HepG2 (cell line): ENCODE results near the gene ATG4D. TPM values are rescaled to one million over a fixed set of nuclear protein-coding genes. Genes with fewer than 3 reads are reported as not detected.

Experiments used
- ATAC-seq: fragments of 200-7000 bp; cut with Tn5 transposase; 3 replicates; pipeline ENCODE4 v1.9.1; 2020; ENCODE audit warnings: mild to moderate bottlenecking, moderate library complexity
- Bru-seq: library from RNA; stranded (reverse); fragments of 400-500 nt; gene quantifications from one replicate; lab custom pipeline; 2021; lab: Mats Ljungman, UMichigan
- BruChase-seq, 2 experiments: library from RNA; stranded (reverse); fragments of 400-500 nt; gene quantifications; one replicate each; lab custom pipeline; 2021; lab: Mats Ljungman, UMichigan
- BruUV-seq: library from RNA; stranded (reverse); fragments of 400-500 nt; replicated peaks from 2 replicates; lab custom pipeline; 2021; lab: Mats Ljungman, UMichigan
- CTCF ChIA-PET: fragments of 300-600 bp; formaldehyde crosslinking; extraction: SDS; loops from one replicate; lab custom pipeline; 2021; ENCODE audit warnings: low total read pairs, inconsistent platforms, low intra/inter-chr PET ratio; lab: Yijun Ruan, JAX
- POLR2A ChIA-PET: fragments of 350-600 bp; sonication (Branson Sonifier 250); formaldehyde crosslinking; loops from one replicate; lab custom pipeline; 2020; ENCODE audit warnings: antibody characterized with exemption, inconsistent platforms; lab: Yijun Ruan, JAX
- DNase-seq: peaks from one replicate; pipeline ENCODE4 v3.0.0-alpha.2; 2015; ENCODE audit warnings: low spot score
- FAIRE-seq: peaks from 3 replicates; lab custom pipeline; 2011; peaks lifted over from hg19 to GRCh38; lab: Jason Lieb, UNC
- H2AFZ ChIP-seq: one replicate; pipeline ENCODE4 v1.6.1; 2011; ENCODE audit warnings: low read length, inconsistent platforms
- H3K27ac ChIP-seq: fragments of 300-600 bp; 3 replicates; pipeline ENCODE4 v1.8.0; 2011; ENCODE audit warnings: mixed run types, mild to moderate bottlenecking, mixed read lengths, low read length, inconsistent platforms; ENCODE audit not compliant: insufficient read depth; ENCODE audit errors: extremely low read length
- H3K27me3 ChIP-seq, 2 experiments: fragments of 200-600 bp in 1 of 2; 2 replicates in 1 of 2; 3 replicates in 1 of 2; pipeline versions ENCODE4 v1.6.0 to v1.8.0; 2011; ENCODE audit warnings: low read length in 2 of 2, mild to moderate bottlenecking in 2 of 2, moderate library complexity in 2 of 2, inconsistent platforms in 1 of 2; ENCODE audit not compliant: insufficient read depth in 2 of 2, control insufficient read depth in 1 of 2
- H3K36me3 ChIP-seq, 2 experiments: fragments of 200-600 bp in 1 of 2; replicated peaks in 1 of 2; 2 replicates in 1 of 2; 3 replicates in 1 of 2; pipeline versions ENCODE4 v1.5.1 to v1.8.0; 2011; ENCODE audit warnings: low read length in 2 of 2, inconsistent platforms in 1 of 2; ENCODE audit not compliant: insufficient read depth in 2 of 2, control insufficient read depth in 1 of 2
- H3K4me1 ChIP-seq: 2 replicates; pipeline ENCODE4 v1.5.1; 2012; ENCODE audit warnings: low read length, inconsistent platforms; ENCODE audit not compliant: insufficient read depth
- H3K4me2 ChIP-seq: 2 replicates; pipeline ENCODE4 v1.6.0; 2011; ENCODE audit warnings: low read depth, low read length, inconsistent platforms
- H3K4me3 ChIP-seq, 3 experiments: fragments of 200-600 bp in 1 of 3; sonication (generic), shearing (Covaris generic) in 1 of 3; replicated peaks in 1 of 3; 2 replicates each; pipeline ENCODE4 v1.5.1; 2011 to 2016; ENCODE audit warnings: low read length in 3 of 3, inconsistent platforms in 2 of 3, low read depth in 2 of 3, mild to moderate bottlenecking in 2 of 3, control low read depth in 1 of 3, mixed read lengths in 1 of 3; ENCODE audit not compliant: insufficient read depth in 1 of 3
- H3K79me2 ChIP-seq: one replicate; pipeline ENCODE4 v1.6.1; 2011; ENCODE audit warnings: low read length, inconsistent platforms; ENCODE audit not compliant: insufficient read depth
- H3K9ac ChIP-seq: 2 replicates; pipeline ENCODE4 v1.6.0; 2011; ENCODE audit warnings: mild to moderate bottlenecking, low read depth, low read length, inconsistent platforms; ENCODE audit not compliant: insufficient read depth
- H3K9me3 ChIP-seq: 2 replicates; pipeline ENCODE4 v1.5.1; 2012; ENCODE audit warnings: mild to moderate bottlenecking, low read length
- H4K20me1 ChIP-seq: 2 replicates; pipeline ENCODE4 v1.6.0; 2011; ENCODE audit warnings: inconsistent platforms, mild to moderate bottlenecking, low read length, moderate library complexity; ENCODE audit not compliant: insufficient read depth
- CSRNP2 ChIP-seq: sonication (generic); formaldehyde crosslinking; conservative IDR thresholded peaks from 2 replicates; pipeline ENCODE4 v1.8.0; 2022; ENCODE audit warnings: low read depth, missing genetic modification reagents
- SOX13 ChIP-seq, 3 experiments: fragments of 450-650 bp in 1 of 3; sonication (generic) in 1 of 3; formaldehyde crosslinking in 1 of 3; IDR thresholded peaks in 2 of 3; conservative IDR thresholded peaks in 1 of 3; 2 replicates each; pipeline versions ENCODE4 v1.5.0 to v1.6.1; 2016 to 2020; ENCODE audit warnings: antibody characterized with exemption in 1 of 3, mild to moderate bottlenecking in 1 of 3, missing compliant biosample characterization in 1 of 3, missing genetic modification reagents in 1 of 3, moderate library complexity in 1 of 3
- ZFP82 ChIP-seq: sonication (generic); formaldehyde crosslinking; IDR thresholded peaks from 2 replicates; pipeline ENCODE4 v1.5.1; 2020; ENCODE audit warnings: mild to moderate bottlenecking, missing genetic modification reagents, borderline replicate concordance
- ZHX2 ChIP-seq, 2 experiments: sonication (generic) in 1 of 2; formaldehyde crosslinking in 1 of 2; IDR thresholded peaks; 2 replicates each; pipeline versions ENCODE4 v1.6.1 to v1.9.0; 2014 to 2022; ENCODE audit warnings: antibody characterized with exemption in 1 of 2, borderline replicate concordance in 1 of 2, inconsistent platforms in 1 of 2, low read depth in 1 of 2, missing genetic modification reagents in 1 of 2
- ZNF446 ChIP-seq: sonication (generic); formaldehyde crosslinking; IDR thresholded peaks from 2 replicates; pipeline ENCODE4 v1.5.0; 2020; ENCODE audit warnings: mild to moderate bottlenecking, missing genetic modification reagents
- WGBS: methylation state at CpG from one replicate; pipeline ENCODE4 v1.1.6; 2017; ENCODE audit warnings: low lambda C conversion rate; 5-methylcytosine and 5-hydroxymethylcytosine counted together
- in situ Hi-C: cut with HindIII; loops from 2 replicates; pipeline ENCODE4 v1.10.0; 2017; ENCODE audit warnings: low pct_unique_long_range_greater_than_20kb; ENCODE audit not compliant: extremely low pct_ligation_motif_present
- intact Hi-C: fragments of 100-400 bp; cut with micrococcal nuclease; formaldehyde crosslinking; loops from one replicate; pipeline ENCODE4 v1.10.0; 2022; ENCODE audit not compliant: unreplicated experiment
- long read RNA-seq, 2 experiments: library from RNA in 1 of 2; library from polyadenylated mRNA in 1 of 2; stranded (forward) in 1 of 2; unstranded in 1 of 2; transcript quantifications; one replicate each; pipeline ENCODE4 v2.0.0, GENCODE V29; 2019 to 2022
- polyA minus RNA-seq, 3 experiments: library from RNA; depleted of rRNA, polyadenylated mRNA; stranded (reverse); fragments of >200 nt; gene quantifications; 2 replicates each; pipeline ENCODE4 v1.2.3, GENCODE V29; 2011; ENCODE audit warnings: low replicate concordance in 1 of 3
- polyA plus RNA-seq, 8 experiments: library from polyadenylated mRNA; depleted of rRNA in 3 of 8; stranded (reverse) in 7 of 8; unstranded in 1 of 8; fragments of >200 nt; fragmentation: Illumina TruSeq in 4 of 8; extraction: Trizol in 4 of 8; gene quantifications; 2 replicates each; pipeline versions ENCODE4 v1.2.1 to v1.2.3, GENCODE V29; 2011 to 2016; ENCODE audit warnings: low read depth in 4 of 8, missing spikeins in 1 of 8, mixed read lengths in 1 of 8; ENCODE audit not compliant: insufficient read depth in 1 of 8
- total RNA-seq, 5 experiments: library from RNA; depleted of rRNA; stranded (reverse); fragments of >200 nt; fragmentation: Illumina TruSeq; extraction: Trizol; gene quantifications; 2 replicates each; pipeline ENCODE4 v1.2.3, GENCODE V29; 2016; ENCODE audit warnings: low read depth in 1 of 5

ATG4D gene
- 9.3 and 19.0 TPM in 2 replicates for total RNA-seq (2016; rRNA removed; fragmentation: Illumina TruSeq; extraction: Trizol)
- total RNA-seq (2016; cell fraction: cytosol; rRNA removed; fragmentation: Illumina TruSeq; extraction: Trizol; ENCODE audit: low read depth), result 20.9 and 26.1 TPM in 2 replicates
- total RNA-seq (2016; cell fraction: insoluble cytoplasmic fraction; rRNA removed; fragmentation: Illumina TruSeq; extraction: Trizol), result 8.3 and 18.7 TPM in 2 replicates
- 35.4 and 38.3 TPM in 2 replicates for total RNA-seq (2016; cell fraction: membrane; rRNA removed; fragmentation: Illumina TruSeq; extraction: Trizol)
- 17.2 TPM in 2 replicates for total RNA-seq (2016; cell fraction: nucleus; rRNA removed; fragmentation: Illumina TruSeq; extraction: Trizol)
- polyA plus RNA-seq (2011; rRNA removed), result 17.8 and 22.9 TPM in 2 replicates
- polyA plus RNA-seq (2011; cell fraction: cytosol; rRNA removed), result 16.1 and 23.3 TPM in 2 replicates
- polyA plus RNA-seq (2011; cell fraction: nucleus; rRNA removed), result 60.1 and 73.0 TPM in 2 replicates
- 16.8 and 18.5 TPM in 2 replicates for polyA plus RNA-seq (2012)
- polyA plus RNA-seq (2016; cell fraction: cytosol; fragmentation: Illumina TruSeq; extraction: Trizol; ENCODE audit: low read depth), result 22.2 and 28.5 TPM in 2 replicates
- polyA plus RNA-seq (2016; cell fraction: insoluble cytoplasmic fraction; fragmentation: Illumina TruSeq; extraction: Trizol; ENCODE audit: low read depth), result 11.1 and 14.6 TPM in 2 replicates
- polyA plus RNA-seq (2016; cell fraction: membrane; fragmentation: Illumina TruSeq; extraction: Trizol; ENCODE audit: low read depth), result 29.9 and 35.4 TPM in 2 replicates
- 35.0 and 45.7 TPM in 2 replicates for polyA plus RNA-seq (2016; cell fraction: nucleus; fragmentation: Illumina TruSeq; extraction: Trizol; ENCODE audit: insufficient read depth, low read depth)
- polyA minus RNA-seq (2011; rRNA and poly(A)+ RNA removed; ENCODE audit: low replicate concordance), result 33.4 and 51.6 TPM in 2 replicates
- 18.5 and 22.9 TPM in 2 replicates for polyA minus RNA-seq (2011; cell fraction: cytosol; rRNA and poly(A)+ RNA removed)
- 13.3 and 16.9 TPM in 2 replicates for polyA minus RNA-seq (2011; cell fraction: nucleus; rRNA and poly(A)+ RNA removed)
- Bru-seq, nascent RNA, result percentile 60 among the genes with signal in this experiment
- percentile 76 among the genes with signal in this experiment for BruChase-seq, experiment 1, labeled RNA remaining after a 6-hour chase
- BruChase-seq, experiment 2, labeled RNA remaining after a 2-hour chase, result percentile 63 among the genes with signal in this experiment
- long read RNA-seq, experiment 1, transcript ATG4D-201 (10 exons, 1,949 nt), result major isoform, 11 of 18 reads
- long read RNA-seq, experiment 1, partial matches to known transcripts, result 0 of 18 reads
- long read RNA-seq, experiment 1, other reads (novel, unspliced or antisense), result 5 of 18 reads
- long read RNA-seq, experiment 2, transcript ATG4D-201 (10 exons, 1,949 nt), result major isoform, 24 of 67 reads
- long read RNA-seq, experiment 2, partial matches to known transcripts, result 24 of 67 reads
- long read RNA-seq, experiment 2, other reads (novel, unspliced or antisense), result 15 of 67 reads

GRCh38 chr19:10543420-10544241 lies at the start of gene ATG4D:
TSS of gene ATG4D (plus strand) at chr19:10543904. CDS start at chr19:10544091, 187 bp downstream.
- DNase-seq (peak; percentile 41), ATAC-seq (peak; percentile 85), FAIRE-seq (no peak)
- Histone ChIP-seq H4K20me1 (no peaks in the 10 kb centered on the region), H3K4me1 (peaks cover 17% of the 10 kb centered on the region), H3K9ac (peak within 1 kb of the TSS; percentile 91), H3K4me3 (peak within 1 kb of the TSS; percentile 78 to 98 (median 89)), H3K9me3 (no peaks in the 10 kb centered on the region), H3K36me3 (peaks cover 2 to 12% of the 10 kb centered on the region in 2 experiments; a peak in 3 of 5 replicates), H3K27me3 (0 out of 5 replicates have a peak, but pooled peaks cover 0 to 4% of the 10 kb centered on the region in 2 experiments), H3K79me2 (no peaks in the 10 kb centered on the region), H3K4me2 (peak within 1 kb of the TSS; percentile 74), H3K27ac (peak within 1 kb of the TSS; percentile 76), H2AFZ (no peak within 1 kb of the TSS)
- under 1% methylated on average over 17 of the region's 79 CpGs for WGBS
- in situ Hi-C loops, result no loop called here
- POLR2A ChIA-PET, result interaction anchor here (1.0 kb wide), 1 partner anchor 10 kb away, joined by 4 read pairs; no protein-coding TSS in a partner anchor
- BruUV-seq, result no TSS peak
- intact Hi-C loops, result no loop called here
- CTCF ChIA-PET, result no interaction called here
- no peak for TF ChIP-seq SOX13 (IDR thresholded peaks at IDR 0.05)
- TF ChIP-seq SOX13 (CRISPR knock-in tag; conservative IDR thresholded peaks at IDR 0.05 in 1 of 2, IDR thresholded peaks at IDR 0.05 in 1 of 2), result no peak
- TF ChIP-seq CSRNP2 (CRISPR knock-in tag), result no peak
- 0 out of 2 replicates have a peak, but pooled peaks have one; percentile 44 for TF ChIP-seq ZNF446 (CRISPR knock-in tag)
- no peak for TF ChIP-seq ZHX2 (IDR thresholded peaks at IDR 0.05; ENCODE audit: low read depth)
- TF ChIP-seq ZHX2 (CRISPR knock-in tag; IDR thresholded peaks at IDR 0.05; ENCODE audit: borderline replicate concordance), result peak; percentile 26; the same call in 1 of the 2 replicates
- no peak for TF ChIP-seq ZFP82 (CRISPR knock-in tag)
